ENCODE results near the gene CFAP20.

- TF ChIP-seq POLR2A (IDR thresholded peaks at IDR 0.05; ENCODE audit: low read depth, low read length) (no peak), TAF1 (IDR thresholded peaks at IDR 0.05; ENCODE audit: borderline replicate concordance, low read depth, low read length) (no peak), POLR2AphosphoS5 (IDR thresholded peaks at IDR 0.05; ENCODE audit: low read depth, low read length) (no peak)
These were observed 3.3 kb downstream of the CFAP20 start for GRCh38 chr16:58125781-58126335.

All from GM12892 (cell line).